SK-N-SH treated with all-trans-retinoic acid at 6 μM for 48 hours (cell line): Measurements from ENCODE around the gene REPIN1.

ENCODE experiments used
- CSDC2 ChIP-seq: fragments of 250-450 bp; sonication (Bioruptor Pico); IDR thresholded peaks from 2 replicates; pipeline ENCODE4 v1.5.0; 2020; ENCODE audit warnings: mild to moderate bottlenecking, moderate library complexity
- GLIS3 ChIP-seq: fragments of 250-450 bp; sonication (Bioruptor Pico); IDR thresholded peaks from 2 replicates; pipeline ENCODE4 v1.5.0; 2020; ENCODE audit warnings: mild to moderate bottlenecking, moderate library complexity
- RARB ChIP-seq: fragments of 250-450 bp; sonication (Bioruptor Pico); IDR thresholded peaks from 2 replicates; pipeline ENCODE4 v1.8.0; 2021; ENCODE audit warnings: mild to moderate bottlenecking, moderate library complexity
- ZFP3 ChIP-seq: fragments of 250-450 bp; sonication (Bioruptor Pico); IDR thresholded peaks from 2 replicates; pipeline ENCODE4 v1.5.0; 2020; ENCODE audit warnings: mild to moderate bottlenecking, moderate library complexity
- ZFP30 ChIP-seq: fragments of 450-650 bp; formaldehyde crosslinking; IDR thresholded peaks from 2 replicates; pipeline ENCODE4 v1.5.0; 2022; ENCODE audit warnings: mild to moderate bottlenecking, moderate library complexity
- TF ChIP-seq, protein P1 (sequence below): fragments of 250-450 bp; sonication (Bioruptor Pico); IDR thresholded peaks from 2 replicates; pipeline ENCODE4 v1.5.0; 2020; ENCODE audit warnings: mild to moderate bottlenecking, moderate library complexity
- TF ChIP-seq, protein P2 (sequence below): fragments of 250-450 bp; sonication (Bioruptor Pico); IDR thresholded peaks from 2 replicates; pipeline ENCODE4 v1.8.0; 2020; ENCODE audit warnings: mild to moderate bottlenecking, moderate library complexity, borderline replicate concordance

GRCh38 chr7:150334108-150334507, 34.5 kb upstream of the REPIN1 start:
- TF ChIP-seq, protein P1, sequence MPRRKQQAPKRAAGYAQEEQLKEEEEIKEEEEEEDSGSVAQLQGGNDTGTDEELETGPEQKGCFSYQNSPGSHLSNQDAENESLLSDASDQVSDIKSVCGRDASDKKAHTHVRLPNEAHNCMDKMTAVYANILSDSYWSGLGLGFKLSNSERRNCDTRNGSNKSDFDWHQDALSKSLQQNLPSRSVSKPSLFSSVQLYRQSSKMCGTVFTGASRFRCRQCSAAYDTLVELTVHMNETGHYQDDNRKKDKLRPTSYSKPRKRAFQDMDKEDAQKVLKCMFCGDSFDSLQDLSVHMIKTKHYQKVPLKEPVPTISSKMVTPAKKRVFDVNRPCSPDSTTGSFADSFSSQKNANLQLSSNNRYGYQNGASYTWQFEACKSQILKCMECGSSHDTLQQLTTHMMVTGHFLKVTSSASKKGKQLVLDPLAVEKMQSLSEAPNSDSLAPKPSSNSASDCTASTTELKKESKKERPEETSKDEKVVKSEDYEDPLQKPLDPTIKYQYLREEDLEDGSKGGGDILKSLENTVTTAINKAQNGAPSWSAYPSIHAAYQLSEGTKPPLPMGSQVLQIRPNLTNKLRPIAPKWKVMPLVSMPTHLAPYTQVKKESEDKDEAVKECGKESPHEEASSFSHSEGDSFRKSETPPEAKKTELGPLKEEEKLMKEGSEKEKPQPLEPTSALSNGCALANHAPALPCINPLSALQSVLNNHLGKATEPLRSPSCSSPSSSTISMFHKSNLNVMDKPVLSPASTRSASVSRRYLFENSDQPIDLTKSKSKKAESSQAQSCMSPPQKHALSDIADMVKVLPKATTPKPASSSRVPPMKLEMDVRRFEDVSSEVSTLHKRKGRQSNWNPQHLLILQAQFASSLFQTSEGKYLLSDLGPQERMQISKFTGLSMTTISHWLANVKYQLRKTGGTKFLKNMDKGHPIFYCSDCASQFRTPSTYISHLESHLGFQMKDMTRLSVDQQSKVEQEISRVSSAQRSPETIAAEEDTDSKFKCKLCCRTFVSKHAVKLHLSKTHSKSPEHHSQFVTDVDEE (CRISPR knock-in tag) = no peak
- TF ChIP-seq GLIS3 (CRISPR knock-in tag) = no peak
- no peak for TF ChIP-seq RARB (CRISPR knock-in tag)
- no peak for TF ChIP-seq ZFP3 (CRISPR knock-in tag)
- TF ChIP-seq CSDC2 (CRISPR knock-in tag) = no peak
- TF ChIP-seq, protein P2, sequence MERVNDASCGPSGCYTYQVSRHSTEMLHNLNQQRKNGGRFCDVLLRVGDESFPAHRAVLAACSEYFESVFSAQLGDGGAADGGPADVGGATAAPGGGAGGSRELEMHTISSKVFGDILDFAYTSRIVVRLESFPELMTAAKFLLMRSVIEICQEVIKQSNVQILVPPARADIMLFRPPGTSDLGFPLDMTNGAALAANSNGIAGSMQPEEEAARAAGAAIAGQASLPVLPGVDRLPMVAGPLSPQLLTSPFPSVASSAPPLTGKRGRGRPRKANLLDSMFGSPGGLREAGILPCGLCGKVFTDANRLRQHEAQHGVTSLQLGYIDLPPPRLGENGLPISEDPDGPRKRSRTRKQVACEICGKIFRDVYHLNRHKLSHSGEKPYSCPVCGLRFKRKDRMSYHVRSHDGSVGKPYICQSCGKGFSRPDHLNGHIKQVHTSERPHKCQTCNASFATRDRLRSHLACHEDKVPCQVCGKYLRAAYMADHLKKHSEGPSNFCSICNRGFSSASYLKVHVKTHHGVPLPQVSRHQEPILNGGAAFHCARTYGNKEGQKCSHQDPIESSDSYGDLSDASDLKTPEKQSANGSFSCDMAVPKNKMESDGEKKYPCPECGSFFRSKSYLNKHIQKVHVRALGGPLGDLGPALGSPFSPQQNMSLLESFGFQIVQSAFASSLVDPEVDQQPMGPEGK = no peak
- TF ChIP-seq ZFP30 (CRISPR knock-in tag) = no peak
